OCI-LY7 (cell line): ENCODE results near the gene ACSL3.

Experiments
- EZH2phosphoT487 ChIP-seq: fragments of 200-600 bp; sonication (generic); IDR thresholded peaks from 2 replicates; pipeline ENCODE4 v1.6.1; 2018; ENCODE audit warnings: low read depth, borderline replicate concordance, mild to moderate bottlenecking, mixed run types, antibody characterized with exemption, low read length, moderate library complexity, mixed read lengths
- TF ChIP-seq, protein P1 (sequence below): fragments of 200-600 bp; sonication (generic); conservative IDR thresholded peaks from 2 replicates; pipeline ENCODE4 v1.5.1; 2014; ENCODE audit warnings: mild to moderate bottlenecking, antibody characterized with exemption, low read length, moderate library complexity, mixed read lengths

DNA sequence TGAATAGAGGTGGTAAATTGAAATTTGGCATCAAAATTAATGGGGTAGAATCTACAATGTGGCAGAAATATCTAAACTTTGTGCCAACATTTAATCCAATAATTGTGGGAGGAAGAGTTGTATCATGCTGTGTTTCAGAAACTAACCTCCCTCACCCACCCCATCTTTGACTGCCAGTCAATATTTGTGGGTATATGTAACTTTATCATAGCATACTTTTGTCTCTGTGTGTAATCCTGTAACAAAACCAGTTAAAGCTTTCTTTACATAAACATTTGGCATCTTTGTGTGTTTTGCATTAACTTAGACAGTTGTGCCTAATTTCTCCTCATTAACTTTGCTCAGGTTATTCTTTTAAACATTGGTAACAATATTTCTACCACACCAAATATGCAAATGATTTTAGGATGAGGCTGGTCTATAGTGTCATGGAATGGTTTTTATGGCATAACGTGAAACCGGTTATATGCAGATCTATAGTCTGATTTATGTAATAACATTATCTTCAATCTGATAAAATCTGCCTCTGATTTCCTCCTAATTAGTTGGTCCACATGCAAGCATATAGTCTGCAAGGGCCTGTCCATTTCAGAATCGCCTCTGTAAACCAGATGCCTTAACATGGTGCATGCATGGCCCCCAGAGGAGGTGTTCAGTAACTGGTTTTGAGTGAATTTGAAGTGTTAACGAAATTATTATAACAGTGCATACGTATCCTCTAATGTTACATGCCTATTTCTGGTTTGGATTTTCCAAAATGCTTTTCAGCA lies 84.3 kb downstream of the ACSL3 start:
- TF ChIP-seq, protein P1, sequence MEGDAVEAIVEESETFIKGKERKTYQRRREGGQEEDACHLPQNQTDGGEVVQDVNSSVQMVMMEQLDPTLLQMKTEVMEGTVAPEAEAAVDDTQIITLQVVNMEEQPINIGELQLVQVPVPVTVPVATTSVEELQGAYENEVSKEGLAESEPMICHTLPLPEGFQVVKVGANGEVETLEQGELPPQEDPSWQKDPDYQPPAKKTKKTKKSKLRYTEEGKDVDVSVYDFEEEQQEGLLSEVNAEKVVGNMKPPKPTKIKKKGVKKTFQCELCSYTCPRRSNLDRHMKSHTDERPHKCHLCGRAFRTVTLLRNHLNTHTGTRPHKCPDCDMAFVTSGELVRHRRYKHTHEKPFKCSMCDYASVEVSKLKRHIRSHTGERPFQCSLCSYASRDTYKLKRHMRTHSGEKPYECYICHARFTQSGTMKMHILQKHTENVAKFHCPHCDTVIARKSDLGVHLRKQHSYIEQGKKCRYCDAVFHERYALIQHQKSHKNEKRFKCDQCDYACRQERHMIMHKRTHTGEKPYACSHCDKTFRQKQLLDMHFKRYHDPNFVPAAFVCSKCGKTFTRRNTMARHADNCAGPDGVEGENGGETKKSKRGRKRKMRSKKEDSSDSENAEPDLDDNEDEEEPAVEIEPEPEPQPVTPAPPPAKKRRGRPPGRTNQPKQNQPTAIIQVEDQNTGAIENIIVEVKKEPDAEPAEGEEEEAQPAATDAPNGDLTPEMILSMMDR: no peak
- TF ChIP-seq EZH2phosphoT487: no peak
